Ishikawa (cell line): ENCODE results near the gene PIP4K2C.

Experiments used
- CEBPB ChIP-seq: IDR thresholded peaks from 2 replicates; pipeline ENCODE4 v1.6.1; 2012
- CREB1 ChIP-seq: IDR thresholded peaks from 2 replicates; pipeline ENCODE4 v1.6.1; 2012; ENCODE audit warnings: low read depth
- EGR1 ChIP-seq: IDR thresholded peaks from 2 replicates; pipeline ENCODE4 v1.6.1; 2012
- EP300 ChIP-seq: IDR thresholded peaks from 2 replicates; pipeline ENCODE4 v1.6.1; 2012; ENCODE audit warnings: borderline replicate concordance
- FOXM1 ChIP-seq: IDR thresholded peaks from 2 replicates; pipeline ENCODE4 v1.6.1; 2012; ENCODE audit warnings: low read depth, borderline replicate concordance
- NFIC ChIP-seq: IDR thresholded peaks from 2 replicates; pipeline ENCODE4 v1.6.1; 2012
- RAD21 ChIP-seq: IDR thresholded peaks from 2 replicates; pipeline ENCODE4 v1.6.1; 2012; ENCODE audit warnings: low read depth
- TAF1 ChIP-seq: IDR thresholded peaks from 2 replicates; pipeline ENCODE4 v1.6.1; 2012; ENCODE audit warnings: low read depth, mild to moderate bottlenecking
- TCF12 ChIP-seq: IDR thresholded peaks from 2 replicates; pipeline ENCODE4 v1.6.1; 2012; ENCODE audit warnings: low read depth
- TEAD4 ChIP-seq: IDR thresholded peaks from 2 replicates; pipeline ENCODE4 v1.6.1; 2012
- YY1 ChIP-seq: IDR thresholded peaks from 2 replicates; pipeline ENCODE4 v1.6.1; 2012; ENCODE audit warnings: low read depth
- ZBTB7A ChIP-seq: IDR thresholded peaks from 2 replicates; pipeline ENCODE4 v1.6.1; 2012; ENCODE audit warnings: low read depth
- TF ChIP-seq, protein P1 (sequence below): IDR thresholded peaks from 2 replicates; pipeline ENCODE4 v1.6.1; 2012; ENCODE audit warnings: low read depth, mild to moderate bottlenecking
- TF ChIP-seq, protein P2 (sequence below): IDR thresholded peaks from 2 replicates; pipeline ENCODE4 v1.6.1; 2012
- TF ChIP-seq, protein P3 (sequence below): IDR thresholded peaks from 2 replicates; pipeline ENCODE4 v1.6.1; 2012

PIP4K2C gene

DNA sequence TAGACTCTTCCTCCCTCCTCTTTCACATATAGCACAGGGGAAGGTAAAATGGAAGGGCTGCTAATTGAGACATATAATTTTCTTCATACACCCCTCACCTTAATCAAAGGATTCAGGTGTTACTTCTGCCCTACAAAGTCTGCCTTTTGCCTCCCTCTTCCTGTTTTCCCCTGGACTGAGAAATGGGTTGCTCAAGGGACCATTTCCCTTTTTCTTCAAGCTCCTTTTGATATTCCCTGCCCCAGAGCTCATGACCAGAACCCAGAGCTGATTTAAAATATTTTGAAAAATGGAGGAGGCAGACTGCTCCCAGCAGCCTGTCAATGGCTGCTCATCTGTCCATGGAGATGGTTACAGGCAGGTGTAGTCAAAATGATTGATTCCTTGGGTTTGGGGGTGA lies 6.3 kb upstream of the PIP4K2C start:
- TF ChIP-seq TEAD4, result no peak
- no peak for TF ChIP-seq NFIC
- TF ChIP-seq EP300, result no peak
- TF ChIP-seq RAD21, result no peak
- TF ChIP-seq YY1, result no peak
- no peak for TF ChIP-seq CREB1
- TF ChIP-seq, protein P1, sequence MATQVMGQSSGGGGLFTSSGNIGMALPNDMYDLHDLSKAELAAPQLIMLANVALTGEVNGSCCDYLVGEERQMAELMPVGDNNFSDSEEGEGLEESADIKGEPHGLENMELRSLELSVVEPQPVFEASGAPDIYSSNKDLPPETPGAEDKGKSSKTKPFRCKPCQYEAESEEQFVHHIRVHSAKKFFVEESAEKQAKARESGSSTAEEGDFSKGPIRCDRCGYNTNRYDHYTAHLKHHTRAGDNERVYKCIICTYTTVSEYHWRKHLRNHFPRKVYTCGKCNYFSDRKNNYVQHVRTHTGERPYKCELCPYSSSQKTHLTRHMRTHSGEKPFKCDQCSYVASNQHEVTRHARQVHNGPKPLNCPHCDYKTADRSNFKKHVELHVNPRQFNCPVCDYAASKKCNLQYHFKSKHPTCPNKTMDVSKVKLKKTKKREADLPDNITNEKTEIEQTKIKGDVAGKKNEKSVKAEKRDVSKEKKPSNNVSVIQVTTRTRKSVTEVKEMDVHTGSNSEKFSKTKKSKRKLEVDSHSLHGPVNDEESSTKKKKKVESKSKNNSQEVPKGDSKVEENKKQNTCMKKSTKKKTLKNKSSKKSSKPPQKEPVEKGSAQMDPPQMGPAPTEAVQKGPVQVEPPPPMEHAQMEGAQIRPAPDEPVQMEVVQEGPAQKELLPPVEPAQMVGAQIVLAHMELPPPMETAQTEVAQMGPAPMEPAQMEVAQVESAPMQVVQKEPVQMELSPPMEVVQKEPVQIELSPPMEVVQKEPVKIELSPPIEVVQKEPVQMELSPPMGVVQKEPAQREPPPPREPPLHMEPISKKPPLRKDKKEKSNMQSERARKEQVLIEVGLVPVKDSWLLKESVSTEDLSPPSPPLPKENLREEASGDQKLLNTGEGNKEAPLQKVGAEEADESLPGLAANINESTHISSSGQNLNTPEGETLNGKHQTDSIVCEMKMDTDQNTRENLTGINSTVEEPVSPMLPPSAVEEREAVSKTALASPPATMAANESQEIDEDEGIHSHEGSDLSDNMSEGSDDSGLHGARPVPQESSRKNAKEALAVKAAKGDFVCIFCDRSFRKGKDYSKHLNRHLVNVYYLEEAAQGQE, result no peak
- TF ChIP-seq EGR1, result no peak
- TF ChIP-seq, protein P2, sequence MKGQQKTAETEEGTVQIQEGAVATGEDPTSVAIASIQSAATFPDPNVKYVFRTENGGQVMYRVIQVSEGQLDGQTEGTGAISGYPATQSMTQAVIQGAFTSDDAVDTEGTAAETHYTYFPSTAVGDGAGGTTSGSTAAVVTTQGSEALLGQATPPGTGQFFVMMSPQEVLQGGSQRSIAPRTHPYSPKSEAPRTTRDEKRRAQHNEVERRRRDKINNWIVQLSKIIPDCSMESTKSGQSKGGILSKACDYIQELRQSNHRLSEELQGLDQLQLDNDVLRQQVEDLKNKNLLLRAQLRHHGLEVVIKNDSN, result no peak
- no peak for TF ChIP-seq FOXM1
- no peak for TF ChIP-seq TAF1
- TF ChIP-seq TCF12, result no peak

DNA sequence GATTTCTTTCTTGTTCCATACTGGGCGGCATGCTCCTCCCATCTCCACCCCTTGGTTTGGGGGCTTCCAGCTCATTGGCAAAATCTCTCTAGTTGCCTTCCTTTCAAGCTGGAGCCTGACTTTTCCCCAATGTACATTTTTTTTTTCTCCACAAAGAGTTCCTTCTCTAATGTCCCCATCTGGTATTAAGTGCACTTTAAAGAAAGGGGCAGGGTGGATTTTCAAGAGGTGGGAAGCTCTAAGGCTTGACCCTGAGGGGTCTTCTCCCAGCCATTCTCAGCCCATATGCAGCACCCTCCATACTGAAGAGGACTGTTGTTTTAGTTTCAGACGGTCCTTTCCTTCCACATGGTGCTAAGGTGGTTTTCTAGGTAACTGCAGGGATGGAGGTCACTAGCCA lies 5.8 kb upstream of the PIP4K2C start:
- TF ChIP-seq CREB1 (no peak), FOXM1 (no peak), EGR1 (no peak), TAF1 (no peak), YY1 (no peak), TEAD4 (no peak), ZBTB7A (no peak), CEBPB (no peak), TCF12 (no peak), NFIC (no peak)
- TF ChIP-seq, protein P1, result no peak
- TF ChIP-seq, protein P2, result no peak
- TF ChIP-seq, protein P3, sequence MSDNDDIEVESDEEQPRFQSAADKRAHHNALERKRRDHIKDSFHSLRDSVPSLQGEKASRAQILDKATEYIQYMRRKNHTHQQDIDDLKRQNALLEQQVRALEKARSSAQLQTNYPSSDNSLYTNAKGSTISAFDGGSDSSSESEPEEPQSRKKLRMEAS, result no peak

DNA sequence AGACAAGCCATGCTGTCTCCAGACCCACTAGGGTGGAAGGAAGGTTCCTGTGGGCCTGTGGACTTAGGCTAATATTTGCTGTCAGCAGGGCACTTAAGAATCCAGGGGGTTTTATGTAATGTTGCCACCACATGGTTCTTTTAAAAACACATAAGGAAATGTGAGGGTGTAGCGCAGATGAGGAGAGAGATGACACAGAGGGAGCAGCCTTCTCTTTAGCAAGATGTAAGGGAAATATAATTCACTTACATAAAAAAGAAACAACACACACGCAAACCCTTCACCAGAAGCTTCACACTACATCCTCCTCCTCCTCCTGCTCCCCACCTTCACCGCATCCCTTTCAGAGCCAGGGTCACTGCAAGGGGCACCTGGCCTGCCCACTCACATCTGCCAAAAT lies 4.9 kb upstream of the PIP4K2C start:
- no peak for TF ChIP-seq RAD21
- TF ChIP-seq, protein P1, result no peak
- no peak for TF ChIP-seq YY1

DNA sequence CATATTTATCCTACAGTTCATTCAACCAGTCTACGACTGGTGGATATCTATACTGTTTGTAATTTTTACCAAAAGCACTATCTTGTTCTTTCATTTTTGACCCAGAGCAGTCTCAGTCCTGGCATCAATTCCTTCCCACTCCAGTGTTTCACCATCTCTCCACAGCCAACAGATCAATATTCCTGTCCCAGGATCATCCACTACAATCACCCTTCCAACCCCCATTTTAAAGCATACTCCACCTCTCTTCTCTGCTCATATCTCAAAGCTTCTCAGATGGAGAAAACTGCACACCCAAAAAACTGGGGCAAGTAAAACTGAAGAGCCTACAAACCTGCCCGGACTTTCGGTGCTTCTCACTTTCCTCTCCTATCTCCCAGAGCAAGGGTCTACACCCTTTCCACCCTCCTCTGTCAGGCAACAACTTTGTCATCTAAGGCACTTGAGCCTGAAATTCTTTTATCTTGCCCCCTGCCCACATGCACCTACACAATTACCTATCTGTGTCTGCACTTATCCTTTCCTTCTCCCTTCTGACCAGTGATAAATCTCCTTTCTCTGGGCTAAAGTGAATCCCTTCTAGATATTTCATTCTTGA lies 4.1 kb upstream of the PIP4K2C start:
- no peak for TF ChIP-seq TAF1
- TF ChIP-seq EP300, result no peak
- TF ChIP-seq, protein P2, result no peak
- TF ChIP-seq EGR1, result no peak
- no peak for TF ChIP-seq TEAD4
- TF ChIP-seq, protein P3, result no peak
- TF ChIP-seq TCF12, result no peak
- no peak for TF ChIP-seq CREB1
- no peak for TF ChIP-seq CEBPB

DNA sequence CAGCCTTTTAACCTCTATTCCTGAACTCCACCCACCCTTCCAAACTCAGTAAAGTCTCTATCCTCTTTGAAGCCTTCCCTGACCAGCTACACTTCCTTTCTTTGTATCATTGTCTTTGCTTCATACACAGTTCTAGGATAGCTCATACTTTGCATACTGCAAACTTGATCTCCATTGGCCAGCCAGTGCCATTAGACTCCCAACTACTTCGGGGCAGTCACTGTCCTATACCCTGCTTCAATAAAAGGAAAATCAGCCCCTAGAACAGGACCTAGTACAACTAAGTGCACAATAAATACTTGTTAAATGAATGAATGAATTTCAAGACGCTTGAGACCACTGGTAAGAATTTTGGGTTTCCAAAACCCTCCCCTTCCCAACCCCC lies 521 bp upstream of the PIP4K2C start:
- TF ChIP-seq, protein P1, result no peak
- TF ChIP-seq, protein P3, result no peak
- TF ChIP-seq EGR1 (no peak), RAD21 (no peak), NFIC (no peak), TEAD4 (no peak), TAF1 (no peak), CEBPB (no peak), ZBTB7A (no peak), FOXM1 (no peak), TCF12 (no peak), EP300 (no peak), CREB1 (no peak), YY1 (no peak)
- TF ChIP-seq, protein P2, result no peak
